A673 (cell line): ENCODE results near the gene SHROOM3. TPM values are rescaled to one million over a fixed set of nuclear protein-coding genes. Genes with fewer than 3 reads are reported as not detected.
A peak's percentile ranks its signal among the peaks of the same experiment; 100 is the strongest.

Source experiments
- BruUV-seq: library from RNA; stranded (reverse); fragments of 400-500 nt; replicated peaks from 2 replicates; lab custom pipeline; 2021; lab: Mats Ljungman, UMichigan
- CTCF ChIA-PET: fragments of 300-600 bp; sonication (Branson Sonifier 250); formaldehyde crosslinking; loops from one replicate; lab custom pipeline; 2022; ENCODE audit warnings: antibody characterized with exemption; lab: Charles Lee
- POLR2A ChIA-PET: fragments of 300-600 bp; sonication (Branson Sonifier 250); formaldehyde crosslinking; loops from one replicate; lab custom pipeline; 2022; ENCODE audit warnings: antibody characterized with exemption; ENCODE audit not compliant: low non-redundant PET; lab: Charles Lee
- DNase-seq: peaks from one replicate; pipeline ENCODE4 v3.0.0-alpha.2; 2015; ENCODE audit warnings: low spot score
- H3K27ac ChIP-seq: fragments of 200-600 bp; sonication (generic); 2 replicates; pipeline ENCODE4 v1.5.1; 2016; ENCODE audit warnings: mixed run types, low read depth, mild to moderate bottlenecking, mixed read lengths, antibody characterized with exemption, low read length; ENCODE audit not compliant: poor library complexity, severe bottlenecking
- H3K27me3 ChIP-seq: fragments of 200-600 bp; sonication (generic); replicated peaks from 2 replicates; pipeline ENCODE4 v1.6.1; 2017; ENCODE audit warnings: mixed run types, low read depth, mild to moderate bottlenecking, mixed read lengths, antibody characterized with exemption, low read length; ENCODE audit not compliant: insufficient read depth, poor library complexity
- H3K36me3 ChIP-seq: fragments of 200-600 bp; sonication (generic); 2 replicates; pipeline ENCODE4 v1.6.1; 2016; ENCODE audit warnings: mixed run types, mild to moderate bottlenecking, mixed read lengths, antibody characterized with exemption, low read length; ENCODE audit not compliant: insufficient read depth, poor library complexity, severe bottlenecking
- H3K4me1 ChIP-seq: fragments of 200-600 bp; sonication (generic); 2 replicates; pipeline ENCODE4 v1.6.1; 2017; ENCODE audit warnings: mixed run types, mild to moderate bottlenecking, mixed read lengths, antibody characterized with exemption, low read length; ENCODE audit not compliant: insufficient read depth, poor library complexity, severe bottlenecking
- H3K4me3 ChIP-seq: fragments of 200-600 bp; sonication (generic); 2 replicates; pipeline ENCODE4 v1.5.1; 2016; ENCODE audit warnings: low read depth, mixed run types, mild to moderate bottlenecking, mixed read lengths, low read length; ENCODE audit not compliant: poor library complexity, severe bottlenecking
- H3K9me3 ChIP-seq: fragments of 200-600 bp; sonication (generic); 2 replicates; pipeline ENCODE4 v1.6.1; 2016; ENCODE audit warnings: mixed run types, low read depth, mild to moderate bottlenecking, mixed read lengths, antibody characterized with exemption, low read length; ENCODE audit not compliant: poor library complexity, severe bottlenecking
- EZH2 ChIP-seq: fragments of 200-600 bp; sonication (generic); IDR thresholded peaks from 2 replicates; pipeline ENCODE4 v1.6.1; 2017; ENCODE audit warnings: borderline replicate concordance, low read depth, mild to moderate bottlenecking, mixed read lengths, antibody characterized with exemption, low read length; ENCODE audit not compliant: poor library complexity, severe bottlenecking
- intact Hi-C: fragments of 100-400 bp; cut with micrococcal nuclease; formaldehyde crosslinking; loops from one replicate; pipeline ENCODE4 v1.10.0; 2022; ENCODE audit not compliant: unreplicated experiment
- total RNA-seq: library from RNA; stranded (reverse); gene quantifications from 2 replicates; pipeline ENCODE4 v1.2.3, GENCODE V29; 2021
- TF ChIP-seq, protein P1 (sequence below): fragments of 300-800, 200-600 bp; sonication (generic); conservative IDR thresholded peaks from 2 replicates; pipeline ENCODE4 v1.5.1; 2017; ENCODE audit warnings: low read depth, mild to moderate bottlenecking, antibody characterized with exemption, low read length, moderate library complexity, mixed read lengths

Gene SHROOM3
- total RNA-seq, 1 experiment from 2014 or later, result 9.3 TPM

GRCh38 chr4:76784237-76784636 is 349.2 kb downstream of the SHROOM3 start:
- no peak overlapping the region for H3K4me3 ChIP-seq
- no peak overlapping the region for H3K27ac ChIP-seq
- H3K27me3 ChIP-seq, result no peaks in the 10 kb centered on the region
- CTCF ChIA-PET, result no interaction called here
- peak; percentile 9 for DNase-seq
- TF ChIP-seq, protein P1, sequence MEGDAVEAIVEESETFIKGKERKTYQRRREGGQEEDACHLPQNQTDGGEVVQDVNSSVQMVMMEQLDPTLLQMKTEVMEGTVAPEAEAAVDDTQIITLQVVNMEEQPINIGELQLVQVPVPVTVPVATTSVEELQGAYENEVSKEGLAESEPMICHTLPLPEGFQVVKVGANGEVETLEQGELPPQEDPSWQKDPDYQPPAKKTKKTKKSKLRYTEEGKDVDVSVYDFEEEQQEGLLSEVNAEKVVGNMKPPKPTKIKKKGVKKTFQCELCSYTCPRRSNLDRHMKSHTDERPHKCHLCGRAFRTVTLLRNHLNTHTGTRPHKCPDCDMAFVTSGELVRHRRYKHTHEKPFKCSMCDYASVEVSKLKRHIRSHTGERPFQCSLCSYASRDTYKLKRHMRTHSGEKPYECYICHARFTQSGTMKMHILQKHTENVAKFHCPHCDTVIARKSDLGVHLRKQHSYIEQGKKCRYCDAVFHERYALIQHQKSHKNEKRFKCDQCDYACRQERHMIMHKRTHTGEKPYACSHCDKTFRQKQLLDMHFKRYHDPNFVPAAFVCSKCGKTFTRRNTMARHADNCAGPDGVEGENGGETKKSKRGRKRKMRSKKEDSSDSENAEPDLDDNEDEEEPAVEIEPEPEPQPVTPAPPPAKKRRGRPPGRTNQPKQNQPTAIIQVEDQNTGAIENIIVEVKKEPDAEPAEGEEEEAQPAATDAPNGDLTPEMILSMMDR, result 0 out of 2 replicates have a peak, but pooled peaks have one; percentile 19
- TF ChIP-seq EZH2, result no peak
- POLR2A ChIA-PET, result no interaction called here
- H3K36me3 ChIP-seq, result no peaks in the 10 kb centered on the region
- BruUV-seq, result no TSS peak
- intact Hi-C loops, result no loop called here
- H3K4me1 ChIP-seq, result peaks cover 6% of the 10 kb centered on the region
- no peaks in the 10 kb centered on the region for H3K9me3 ChIP-seq

DNA sequence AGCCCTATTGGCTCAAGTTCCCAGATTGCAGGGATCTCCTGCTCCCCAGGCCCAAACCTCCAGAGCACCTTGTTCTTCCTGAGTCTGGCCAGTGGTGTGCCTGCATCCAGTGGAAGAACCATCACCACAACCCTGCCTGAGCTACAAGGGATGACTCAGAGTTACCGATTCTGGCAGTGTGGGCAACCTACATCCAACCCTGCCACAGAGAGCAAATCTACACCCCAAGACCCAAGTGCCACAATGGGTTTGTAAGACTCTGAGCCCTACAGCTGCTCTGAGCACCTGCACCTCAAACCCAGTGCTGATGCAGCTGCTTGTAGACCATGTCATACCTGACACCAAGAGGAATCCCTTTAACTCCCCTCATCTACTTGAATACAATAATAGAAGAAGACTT is 352.9 kb downstream of the SHROOM3 start:
- H3K27ac ChIP-seq, result no peak overlapping the region
- BruUV-seq, result no TSS peak
- DNase-seq, result no peak
- H3K4me3 ChIP-seq, result no peak overlapping the region
- no peaks in the 10 kb centered on the region for H3K36me3 ChIP-seq
- H3K27me3 ChIP-seq, result no peaks in the 10 kb centered on the region
- no peaks in the 10 kb centered on the region for H3K9me3 ChIP-seq
- POLR2A ChIA-PET, result interaction anchor here (0.6 kb wide), 1 partner anchor 272 kb away, joined by 3 read pairs; no protein-coding TSS in a partner anchor
- intact Hi-C loops, result no loop called here
- H3K4me1 ChIP-seq, result no peaks in the 10 kb centered on the region
- TF ChIP-seq, protein P1, result no peak
- no peak for TF ChIP-seq EZH2
- CTCF ChIA-PET, result no interaction called here

DNA sequence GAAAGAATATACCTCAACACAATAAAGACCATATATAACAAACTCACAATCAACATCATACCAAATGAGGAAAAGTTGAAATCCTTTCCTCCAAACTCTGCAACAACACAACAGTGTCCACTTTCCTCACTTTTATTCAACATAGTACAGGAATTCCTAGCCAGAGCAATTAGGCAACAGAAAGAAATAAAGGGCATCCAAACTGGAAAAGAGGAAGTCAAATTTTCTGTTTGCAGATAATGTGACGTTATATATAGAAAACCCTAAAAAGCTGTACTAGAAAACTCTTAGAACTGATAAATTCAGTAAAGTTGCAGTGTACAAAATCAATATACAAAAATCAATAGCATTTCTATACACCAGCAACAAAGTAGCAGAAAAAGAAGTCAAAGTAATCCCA is 355.3 kb downstream of the SHROOM3 start:
- intact Hi-C loops, result no loop called here
- Histone ChIP-seq H3K4me3 (no peak overlapping the region), H3K27ac (no peak overlapping the region), H3K9me3 (no peaks in the 10 kb centered on the region), H3K4me1 (no peaks in the 10 kb centered on the region), H3K36me3 (no peaks in the 10 kb centered on the region), H3K27me3 (no peaks in the 10 kb centered on the region)
- no peak for TF ChIP-seq EZH2
- TF ChIP-seq, protein P1, result no peak
- BruUV-seq, result no TSS peak
- ChIA-PET CTCF (no interaction called here), POLR2A (no interaction called here)
- DNase-seq, result no peak
